GM21529 (cell line): Measurements from ENCODE around the gene CAST.

Experiments
- ATAC-seq: cut with Tn5 transposase; IDR thresholded peaks from one replicate; pipeline ENCODE4 v1.9.1; 2021; ENCODE audit not compliant: unreplicated experiment

The CAST gene

GRCh38 chr5:96641368-96642280, 20.6 kb upstream of the CAST start:
- ATAC-seq, result peak; percentile 45

GRCh38 chr5:96642281-96642640, 19.9 kb upstream of the CAST start:
- ATAC-seq, result no peak

- ATAC-seq, result no peak
Observed at GRCh38 chr5:96645091-96645490, 17.1 kb upstream of the CAST start.

GRCh38 chr5:96648023-96648422, 14.2 kb upstream of the CAST start:
- ATAC-seq, result peak; percentile 83

GRCh38 chr5:96648593-96648992, 13.6 kb upstream of the CAST start:
- no peak for ATAC-seq

DNA sequence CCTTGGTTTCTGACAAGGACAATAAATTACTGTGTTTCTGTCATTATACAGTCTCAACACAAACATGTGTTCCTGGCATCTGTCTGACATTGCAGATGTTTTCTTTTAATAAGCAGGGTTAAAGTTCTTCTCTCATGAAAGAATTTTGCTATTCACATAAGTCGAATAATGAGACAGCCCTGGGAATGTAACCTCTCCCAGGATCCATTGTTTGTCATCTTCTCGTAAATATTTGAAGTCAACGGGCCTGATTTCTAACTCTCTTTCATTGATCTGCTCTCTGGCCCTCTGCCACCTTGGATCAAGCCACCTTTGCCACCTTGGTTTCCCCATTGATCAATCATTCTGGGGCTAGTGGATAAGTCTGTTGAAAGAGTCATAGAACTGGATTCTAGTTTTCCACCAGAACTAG, 12.9 kb upstream of the CAST start:
- no peak for ATAC-seq

DNA sequence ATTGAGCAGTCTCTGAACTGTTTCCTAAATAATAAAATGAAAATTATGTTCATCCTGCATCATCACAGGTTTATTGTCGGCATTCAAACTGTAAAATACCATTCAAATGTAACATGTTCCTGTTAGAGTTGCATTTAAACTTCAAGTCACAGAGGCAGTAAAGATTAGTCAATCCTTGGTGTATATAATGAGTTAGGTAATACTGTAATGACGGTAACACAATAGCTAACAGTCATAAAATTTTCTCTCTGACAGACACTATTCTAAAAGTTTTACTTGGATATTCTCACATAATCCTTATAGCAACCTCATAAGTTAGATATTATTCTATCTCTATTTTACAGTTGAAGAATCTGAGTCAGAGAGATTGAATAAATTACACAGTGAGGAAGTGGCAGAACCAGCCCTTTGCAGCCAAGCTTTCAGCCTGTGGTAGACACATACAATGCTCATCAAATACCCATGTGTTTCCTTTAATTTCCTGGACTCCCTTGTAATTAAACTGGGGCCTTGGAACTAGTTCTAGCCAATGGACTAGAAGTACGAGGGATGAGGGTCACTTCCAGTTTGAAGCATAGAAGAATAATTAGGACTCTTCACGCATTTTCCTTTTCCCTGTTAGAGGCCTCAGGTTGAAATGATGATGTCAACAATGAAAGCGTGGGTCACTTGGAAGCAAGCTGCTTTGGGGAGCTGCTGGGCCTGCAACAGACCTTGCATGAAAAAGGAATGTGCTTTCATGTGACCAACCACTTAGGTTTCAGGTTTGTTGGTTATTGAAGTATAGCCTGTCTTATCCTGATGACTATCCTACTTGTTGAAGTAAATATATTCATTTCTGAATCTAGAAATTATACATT, 12.3 kb upstream of the CAST start:
- ATAC-seq, result no peak

DNA sequence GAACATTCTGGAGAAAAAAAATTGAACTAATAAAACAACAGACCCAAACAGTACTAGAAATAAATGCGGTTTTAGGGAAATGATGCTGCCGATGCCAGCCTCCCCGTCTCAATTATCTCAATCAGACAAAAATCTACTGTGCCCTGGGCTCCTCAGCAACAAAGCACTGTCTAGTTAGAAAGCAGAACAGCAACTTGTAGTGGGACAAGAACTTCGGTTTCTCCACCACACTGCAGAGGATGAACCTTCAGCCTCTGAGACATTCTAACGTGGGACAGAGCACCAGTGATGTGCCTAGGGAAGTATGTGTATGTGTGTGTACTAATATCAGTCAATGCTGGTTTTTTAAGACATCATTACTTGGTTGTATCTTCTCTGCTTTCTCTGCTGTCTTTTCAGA, 11.1 kb upstream of the CAST start:
- peak; percentile 58 for ATAC-seq

DNA sequence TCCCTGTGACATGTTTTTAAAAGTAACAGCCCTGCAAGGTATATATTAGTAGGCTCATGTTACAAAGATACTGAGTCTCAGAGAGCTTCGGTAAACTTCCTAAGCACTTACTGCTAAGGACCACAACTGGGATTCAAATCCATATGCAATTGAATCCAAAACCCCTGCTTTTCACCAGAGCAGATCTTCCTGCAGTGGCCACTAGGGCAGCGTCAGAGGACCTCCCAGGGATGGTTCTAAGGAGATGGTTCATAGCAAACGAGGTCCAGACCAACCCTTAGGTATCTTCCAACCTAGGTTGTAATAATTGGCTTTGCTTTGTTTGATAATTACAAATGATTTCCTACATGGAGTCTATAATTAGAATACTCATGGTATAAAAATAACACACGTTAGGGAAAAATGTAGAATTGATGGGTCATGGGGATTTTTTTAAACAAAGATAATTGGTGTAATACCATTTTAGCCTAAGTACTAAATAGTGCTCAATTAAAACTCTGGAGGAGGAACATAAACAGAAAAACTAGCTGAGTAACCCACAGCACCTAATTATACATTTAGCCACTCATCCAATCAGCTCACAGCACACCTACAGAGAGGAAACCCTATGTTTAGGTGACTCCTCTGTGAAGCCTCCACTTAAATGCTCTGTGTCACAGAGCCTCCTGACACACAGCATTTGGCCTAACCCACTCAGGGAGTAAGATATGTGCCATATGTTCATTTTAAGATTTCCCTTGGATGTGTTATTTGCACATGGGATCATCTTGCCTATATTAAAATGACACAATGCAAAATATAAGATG, 10.0 kb upstream of the CAST start:
- no peak for ATAC-seq

GRCh38 chr5:96652769-96653454, 9.3 kb upstream of the CAST start:
- no peak for ATAC-seq

GRCh38 chr5:96654209-96654608, 8.0 kb upstream of the CAST start:
- no peak for ATAC-seq

- no peak for ATAC-seq
Observed at GRCh38 chr5:96655085-96655484, 7.1 kb upstream of the CAST start.

DNA sequence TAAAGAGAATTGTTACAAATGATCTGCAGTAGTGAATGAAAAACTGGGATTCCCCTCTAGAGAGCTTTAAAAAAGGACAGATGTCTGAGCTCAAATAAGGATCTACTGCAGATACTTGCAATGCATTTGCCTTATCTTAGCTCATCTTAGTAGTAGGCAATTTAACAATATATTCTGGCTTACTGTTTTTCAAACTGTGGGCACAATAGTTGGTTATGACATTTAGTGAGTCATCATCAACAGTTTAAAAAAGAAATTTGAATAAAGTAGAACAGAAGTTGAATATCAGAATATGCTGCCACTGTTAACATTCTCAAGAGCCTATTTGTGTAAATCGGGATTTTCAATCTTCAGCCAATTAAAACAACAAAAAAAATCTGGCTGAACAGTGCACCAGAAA, 6.7 kb upstream of the CAST start:
- ATAC-seq, result no peak

DNA sequence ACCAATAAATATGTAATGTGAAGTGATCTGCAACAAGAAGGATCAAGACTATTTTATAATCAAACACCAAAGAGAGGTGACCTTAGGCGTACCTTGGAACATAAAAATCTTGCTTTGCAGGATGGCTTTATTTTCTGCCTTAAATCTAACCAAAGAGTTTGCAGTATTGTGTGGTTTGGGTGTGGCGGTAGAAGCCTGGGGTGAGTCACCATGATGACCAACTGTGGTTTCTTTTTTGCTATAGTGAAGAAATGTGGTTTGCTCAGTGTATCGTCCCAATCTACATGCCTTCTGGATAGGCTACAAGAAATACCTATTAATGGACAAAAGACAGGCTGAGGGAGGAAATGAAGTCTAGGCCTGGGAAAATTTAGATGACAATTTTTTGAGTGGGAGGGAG, 5.1 kb upstream of the CAST start:
- ATAC-seq, result peak; percentile 68

GRCh38 chr5:96658272-96658671, 3.9 kb upstream of the CAST start:
- no peak for ATAC-seq

DNA sequence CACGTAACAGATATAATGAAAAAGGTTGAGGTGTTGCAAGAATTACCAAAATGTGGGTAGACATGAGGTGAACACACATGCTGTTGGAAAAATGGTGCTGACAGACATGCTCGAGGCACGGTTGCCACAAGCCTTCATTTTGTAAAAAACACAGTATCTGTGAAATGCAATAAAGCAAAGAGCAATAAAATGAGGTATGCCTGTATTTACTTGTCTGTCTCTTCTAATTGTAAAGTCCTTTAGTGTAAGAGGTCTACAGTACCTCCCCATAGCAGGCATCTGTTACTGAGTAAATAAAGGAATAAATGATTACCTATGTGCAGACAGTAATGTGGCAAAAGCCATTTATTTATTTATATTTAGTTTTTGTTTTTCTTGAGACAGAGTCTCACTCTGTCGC, 3.0 kb upstream of the CAST start:
- ATAC-seq, result no peak

GRCh38 chr5:96660971-96661854, 963 bp upstream of the CAST start:
- ATAC-seq, result peak; percentile 29

DNA sequence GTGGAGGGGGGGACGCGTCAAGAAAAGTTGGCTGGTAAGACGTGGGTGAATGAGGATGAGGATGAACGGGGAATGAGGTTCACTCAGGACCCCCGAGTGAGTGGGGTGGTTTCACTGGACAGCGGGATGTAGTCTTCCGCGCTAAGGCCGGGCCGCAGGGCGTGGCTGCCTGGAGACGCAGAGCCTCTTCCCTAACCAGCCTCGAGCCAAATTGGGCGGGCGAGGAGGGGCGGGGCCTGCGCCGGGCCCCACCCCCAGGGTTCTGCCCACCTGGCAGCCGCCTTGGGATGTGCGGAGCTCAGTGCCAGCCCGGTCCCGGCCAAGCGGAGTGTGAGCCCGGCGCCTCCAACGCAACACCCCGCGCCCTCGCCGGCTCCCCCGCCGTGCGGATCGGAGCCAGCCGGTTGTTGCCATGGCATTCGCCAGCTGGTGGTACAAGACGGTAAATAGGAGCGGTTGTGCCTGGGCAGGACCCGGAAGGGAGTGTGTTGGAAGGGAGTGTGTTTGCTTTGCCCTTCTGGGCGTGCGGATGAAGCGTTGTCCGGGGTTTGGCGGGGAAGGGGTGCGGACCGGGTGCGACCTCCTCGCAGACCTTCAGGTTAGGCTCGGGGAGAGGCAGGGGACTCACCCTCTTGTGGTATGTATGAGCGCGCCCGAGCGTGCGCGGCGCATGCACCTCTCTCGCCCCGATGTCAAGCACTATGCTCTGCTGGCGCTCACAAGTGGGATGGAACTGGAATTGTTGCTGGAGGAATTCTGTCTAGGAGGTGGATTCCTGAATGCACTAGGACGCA, 746 bp downstream of the CAST start:
- peak; percentile 77 for ATAC-seq

DNA sequence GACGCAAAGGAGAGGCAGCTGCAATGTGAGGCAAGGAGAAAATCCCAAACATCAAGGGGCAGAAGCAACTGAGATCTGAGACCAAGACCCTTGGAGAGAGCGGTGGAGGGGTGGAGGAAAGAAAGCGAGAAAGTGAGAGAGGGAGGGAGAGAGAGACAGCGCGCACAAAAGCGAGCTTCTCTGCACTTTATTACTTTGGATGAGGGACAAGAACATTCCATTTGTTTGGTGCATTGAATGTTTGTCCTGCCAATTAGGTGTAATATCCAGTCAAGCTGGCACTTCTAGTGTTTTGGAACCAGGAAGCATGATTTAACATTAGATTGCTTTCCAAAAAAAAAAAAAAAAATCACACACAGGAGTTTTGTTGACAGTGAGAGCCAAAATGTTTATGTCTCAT, 1.4 kb downstream of the CAST start:
- ATAC-seq, result no peak
